HG03565 (cell line): ENCODE data around the gene RBBP5.

Experiments used
- ATAC-seq: cut with Tn5 transposase; IDR thresholded peaks from one replicate; pipeline ENCODE4 v1.9.1; 2021; ENCODE audit warnings: mild to moderate bottlenecking, moderate library complexity; ENCODE audit not compliant: unreplicated experiment

RBBP5 gene

DNA sequence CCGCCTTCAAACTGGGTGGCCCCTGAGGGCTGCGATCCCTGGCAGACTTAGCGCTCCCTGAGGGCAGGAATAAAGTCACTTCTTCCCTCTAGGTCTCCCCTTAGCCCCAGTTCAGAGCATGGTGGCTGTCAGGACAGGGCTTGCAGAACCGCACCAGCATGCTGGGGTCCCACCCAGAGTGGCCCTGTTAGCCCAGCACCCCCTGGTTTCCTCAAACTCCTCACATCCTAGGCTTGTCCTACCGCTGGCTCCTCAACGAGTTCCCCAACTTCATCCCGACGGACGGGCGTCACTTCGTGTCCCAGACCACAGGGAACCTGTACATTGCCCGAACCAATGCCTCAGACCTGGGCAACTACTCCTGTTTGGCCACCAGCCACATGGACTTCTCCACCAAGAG lies 62.9 kb downstream of the RBBP5 start:
- no peak for ATAC-seq

- no peak for ATAC-seq
Observed at GRCh38 chr1:205057808-205058575, 63.8 kb downstream of the RBBP5 start.

DNA sequence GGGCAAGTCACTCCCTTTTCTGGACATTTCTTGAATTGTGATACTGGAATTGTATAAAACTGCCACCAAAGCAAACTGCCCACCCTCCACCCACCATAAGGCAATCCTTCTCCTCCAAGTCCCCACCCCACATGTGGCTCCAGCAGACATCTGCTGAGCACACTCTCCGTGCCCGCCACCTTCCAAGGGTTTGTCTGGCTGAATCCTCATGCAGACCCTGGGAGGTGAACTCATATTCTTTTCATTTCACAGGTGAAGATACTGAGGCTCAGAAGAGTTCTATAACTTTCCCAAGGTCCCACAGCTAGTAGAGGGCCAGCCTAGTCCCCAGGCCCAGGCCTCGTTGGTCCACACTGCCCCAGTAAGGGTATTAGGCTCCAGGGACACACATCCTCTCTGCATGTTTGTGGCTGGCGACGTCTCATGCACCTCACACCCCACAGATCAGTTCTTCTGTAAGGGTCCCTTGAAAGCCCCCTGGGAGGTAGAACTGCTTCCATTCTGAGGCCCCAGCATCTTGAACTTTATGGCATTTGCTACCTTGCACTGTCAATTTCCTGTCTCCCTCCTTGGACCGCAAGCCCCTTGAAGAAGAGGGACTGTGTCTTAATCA lies 64.7 kb downstream of the RBBP5 start:
- ATAC-seq: no peak

GRCh38 chr1:205056188-205056611 lies 65.6 kb downstream of the RBBP5 start:
- no peak for ATAC-seq

GRCh38 chr1:205054013-205054412 lies 67.8 kb downstream of the RBBP5 start:
- no peak for ATAC-seq

GRCh38 chr1:205053296-205053695 lies 68.5 kb downstream of the RBBP5 start:
- no peak for ATAC-seq

- no peak for ATAC-seq
Observed at GRCh38 chr1:205052690-205053089, 69.1 kb downstream of the RBBP5 start.

DNA sequence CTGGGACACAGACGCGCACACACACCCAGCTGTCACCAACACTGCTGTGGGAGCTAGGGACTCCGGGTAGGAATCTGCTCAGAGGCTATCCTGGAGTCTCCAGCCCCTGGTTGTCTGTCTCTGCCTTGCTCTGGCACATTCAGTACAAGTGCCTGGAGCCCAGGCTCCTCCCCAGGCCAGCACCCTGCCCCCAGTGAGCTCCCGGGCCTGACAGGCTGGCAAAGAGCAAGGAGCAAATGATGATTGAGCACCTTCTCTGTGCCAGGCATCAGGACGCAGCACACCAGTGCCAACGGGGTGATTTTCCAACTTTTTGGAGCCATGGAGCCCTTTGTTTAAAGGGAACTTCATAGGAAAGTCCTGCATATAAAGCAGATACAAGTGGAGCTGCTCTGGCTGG lies 72.3 kb downstream of the RBBP5 start:
- ATAC-seq: no peak

DNA sequence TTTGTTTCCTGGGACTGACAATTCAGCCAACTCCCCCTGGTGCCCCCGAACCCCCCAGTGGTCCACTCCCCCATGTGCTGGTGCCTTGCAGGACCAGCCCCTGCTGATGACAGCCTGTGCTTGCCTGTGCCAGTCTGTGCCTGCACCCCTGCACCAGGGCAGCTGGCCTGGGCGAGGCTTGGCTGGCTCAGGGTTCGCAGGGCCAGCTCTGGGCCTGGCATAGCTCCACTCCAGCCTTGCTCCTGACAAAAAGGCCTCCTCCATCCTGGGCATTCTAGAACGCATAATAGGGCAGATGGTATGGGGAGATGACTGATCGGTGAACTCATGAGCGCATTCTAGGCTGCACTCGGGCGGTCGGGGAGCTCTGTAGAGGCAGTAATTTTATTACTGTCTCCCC lies 73.4 kb downstream of the RBBP5 start:
- no peak for ATAC-seq

DNA sequence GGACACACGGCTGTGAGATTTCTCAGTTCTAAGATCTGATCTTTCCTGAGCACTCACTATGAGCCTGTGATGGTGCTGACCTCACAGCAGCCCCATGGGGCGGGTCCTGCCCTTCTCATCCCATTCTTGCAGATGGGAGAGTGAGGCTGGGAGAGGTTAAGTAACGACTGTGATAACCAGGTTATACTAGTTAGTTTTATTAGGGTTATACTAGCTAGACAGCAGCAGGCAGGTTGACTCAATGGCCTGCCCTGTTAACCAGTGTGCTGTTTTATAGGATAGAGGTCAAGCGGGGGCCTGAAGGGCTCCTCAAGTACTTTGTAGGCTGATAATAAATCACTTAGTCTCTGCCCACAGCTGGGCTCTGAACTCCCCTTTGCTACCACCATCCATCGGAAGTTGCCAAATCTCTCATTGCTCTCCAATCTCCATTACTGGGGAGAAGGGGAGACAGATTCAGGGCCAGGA lies 74.0 kb downstream of the RBBP5 start:
- no peak for ATAC-seq

DNA sequence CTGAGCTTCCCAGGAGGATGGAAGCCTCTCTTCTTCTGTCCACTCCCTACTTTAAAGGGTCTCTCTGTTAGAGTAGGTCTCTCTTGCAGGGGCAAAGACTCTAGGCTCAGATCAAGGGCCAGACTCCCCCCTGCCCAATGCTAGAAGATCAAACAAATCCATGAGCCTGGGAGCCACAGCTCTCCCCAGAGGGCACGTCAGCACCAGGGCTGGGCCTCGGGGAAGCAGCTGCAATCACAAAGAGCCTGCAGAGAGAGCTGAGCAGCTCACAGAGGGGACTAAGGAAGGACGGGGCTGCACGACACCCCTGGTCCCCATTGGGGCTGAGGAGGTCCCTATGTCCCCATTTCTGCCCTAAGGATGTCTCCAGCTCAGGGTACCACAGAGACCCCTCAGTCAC lies 74.9 kb downstream of the RBBP5 start:
- ATAC-seq: no peak

GRCh38 chr1:205045146-205045545 lies 76.6 kb downstream of the RBBP5 start:
- ATAC-seq: no peak

DNA sequence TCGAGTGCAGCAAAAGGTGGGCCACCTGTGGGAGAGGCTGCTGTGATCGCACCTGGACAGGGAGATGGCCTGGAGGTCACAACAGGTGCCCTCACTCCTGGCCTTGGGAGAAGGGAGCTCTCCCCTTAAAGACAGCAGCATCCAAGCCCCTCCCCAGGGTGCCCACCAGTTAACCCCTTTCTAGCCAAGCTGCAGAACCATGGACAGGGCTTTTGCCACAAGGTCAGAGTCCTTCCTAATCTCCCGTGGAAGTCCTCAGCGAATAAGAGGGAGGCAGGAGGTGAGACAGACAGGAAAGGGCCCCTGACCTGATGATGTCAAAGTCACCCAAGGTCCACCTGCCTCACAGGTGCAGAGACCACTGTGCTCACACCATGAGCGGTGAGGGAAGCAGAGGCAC lies 77.0 kb downstream of the RBBP5 start:
- no peak for ATAC-seq

GRCh38 chr1:205043866-205044265 lies 77.9 kb downstream of the RBBP5 start:
- ATAC-seq: no peak

- ATAC-seq: no peak
Observed at GRCh38 chr1:205042911-205043806, 78.6 kb downstream of the RBBP5 start, which contains the start of gene CNTN2. CNTN2 (plus strand) TSS chr1:205043212; CDS start chr1:205053186, 9,974 bp downstream.

DNA sequence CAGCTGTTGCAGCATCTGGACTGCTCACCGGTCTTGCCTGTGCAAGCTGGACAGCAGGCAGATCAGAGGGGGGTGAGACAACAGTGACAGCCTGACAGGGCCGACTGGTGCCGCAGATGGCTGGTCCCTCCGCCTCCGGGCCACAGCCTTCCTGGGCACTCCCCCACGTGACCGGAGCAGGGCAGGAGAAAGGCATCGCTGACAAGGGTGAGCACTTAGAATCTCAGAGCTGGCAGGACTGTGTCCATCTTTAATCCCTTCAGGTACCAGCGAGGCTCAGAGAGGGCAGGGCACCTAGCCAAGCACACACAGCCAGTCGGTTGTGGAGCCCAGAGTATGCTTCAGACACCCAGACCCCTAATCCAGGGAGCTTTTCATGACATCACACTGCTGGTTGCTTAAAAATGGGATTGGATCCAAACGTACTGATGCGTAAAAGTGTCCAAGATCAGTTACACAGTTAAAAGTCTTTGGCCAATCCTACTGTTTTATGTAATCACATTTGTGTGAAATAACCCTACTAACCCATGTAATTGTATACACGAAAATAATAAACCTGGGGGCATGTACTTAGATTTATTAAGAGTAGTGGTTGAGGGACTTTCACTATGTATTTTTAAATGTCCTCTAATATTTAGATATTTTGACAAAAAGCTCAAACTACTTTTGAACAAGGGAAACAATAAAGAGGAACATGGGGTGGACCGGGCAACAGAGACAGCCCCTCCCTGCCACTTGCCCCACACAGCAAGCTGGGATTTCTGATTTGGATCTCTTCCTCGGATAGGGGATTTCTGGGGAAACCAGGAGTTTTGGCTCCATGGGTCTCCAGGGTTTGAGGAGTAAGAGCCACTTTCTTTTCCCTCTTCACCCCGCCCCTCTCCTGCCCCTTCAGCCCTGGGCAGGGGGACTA lies 79.5 kb downstream of the RBBP5 start:
- ATAC-seq: no peak

DNA sequence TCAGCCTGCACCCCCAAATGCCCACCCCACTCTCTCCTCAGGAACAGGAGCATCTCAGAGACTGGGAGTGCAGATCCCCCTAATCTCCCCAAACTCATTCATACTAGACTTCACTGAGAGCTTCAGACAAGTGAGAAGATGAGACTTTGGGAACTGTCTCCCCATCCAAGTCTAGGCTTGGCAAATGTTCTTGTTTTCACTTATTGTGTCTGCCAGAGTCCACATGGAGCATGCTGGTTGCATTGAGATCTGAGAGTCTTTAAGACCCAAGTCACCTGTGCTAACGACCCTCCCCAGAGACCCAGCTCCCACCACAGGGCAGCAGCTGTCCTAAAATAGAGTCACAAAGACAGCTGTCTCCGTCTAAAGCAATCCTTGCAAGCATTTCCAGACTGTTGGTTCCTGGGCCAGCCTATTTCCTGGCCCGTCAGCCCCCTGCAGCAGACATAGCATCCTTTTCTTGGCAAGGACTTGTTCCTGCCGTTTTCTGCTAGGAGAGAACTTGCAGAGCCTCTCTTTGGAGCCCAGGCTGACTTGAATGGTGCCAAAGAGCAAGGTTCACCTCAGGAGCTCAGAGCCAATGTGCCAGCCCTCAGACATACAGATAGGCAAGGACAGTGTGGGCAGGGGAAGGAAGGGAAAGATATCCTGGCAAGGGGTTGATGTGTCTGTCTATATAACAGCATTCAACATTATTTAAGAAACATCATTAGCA lies 80.6 kb downstream of the RBBP5 start:
- ATAC-seq: no peak

DNA sequence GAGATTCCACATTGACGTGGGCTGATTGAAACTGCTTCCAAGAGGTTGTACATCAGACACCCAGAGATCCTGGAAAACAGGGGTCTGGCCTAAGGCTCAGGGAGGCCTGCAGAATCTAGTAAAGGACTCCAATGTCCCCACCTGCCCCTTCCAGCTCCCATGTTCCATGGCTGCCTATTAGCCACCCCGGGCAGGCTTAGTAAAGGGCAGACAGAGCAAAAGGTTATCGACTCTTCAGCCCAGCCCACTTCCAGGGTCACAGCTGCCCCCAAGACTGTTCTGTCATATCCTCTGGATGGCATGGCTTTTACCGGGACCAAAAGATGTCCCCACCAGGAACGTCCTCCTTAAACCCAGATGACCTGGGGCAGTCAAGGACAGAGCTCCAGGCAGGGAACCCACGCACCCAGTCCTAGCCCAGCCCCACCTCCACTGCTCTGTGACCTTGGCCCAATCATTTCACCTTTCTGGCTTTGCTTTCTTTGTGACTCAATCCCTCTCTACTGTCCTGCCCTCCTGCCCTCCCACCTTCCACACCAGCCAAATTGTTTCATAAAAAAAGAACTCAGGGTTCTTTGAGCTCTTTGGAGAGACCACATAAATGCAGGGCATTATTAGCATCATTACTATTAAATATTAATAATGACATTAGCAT lies 83.5 kb downstream of the RBBP5 start:
- ATAC-seq: no peak

GRCh38 chr1:205037539-205037938 lies 84.2 kb downstream of the RBBP5 start:
- ATAC-seq: no peak
